ENCODE measurements around the gene GRID2.

GRID2 gene

DNA sequence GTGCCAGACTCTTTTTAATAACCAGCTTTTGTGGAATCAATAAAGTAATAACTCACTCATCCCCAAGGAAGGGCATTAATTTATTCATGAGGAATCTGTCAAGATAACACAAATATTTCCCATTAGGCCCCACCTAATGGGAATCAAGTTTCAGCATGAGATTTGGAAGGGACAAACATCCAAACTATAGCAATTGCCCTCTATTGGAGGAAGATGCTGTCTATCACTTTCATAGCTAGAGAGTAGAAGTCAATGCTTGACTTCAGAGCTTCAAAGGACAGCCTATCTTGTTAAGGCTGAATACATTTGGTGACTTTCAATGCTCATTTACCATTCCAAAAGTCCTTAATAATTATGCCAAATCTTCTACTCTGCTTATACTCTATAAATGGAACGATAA is 1439.9 kb downstream of the GRID2 start:
- H3K4me3 Mint-ChIP-seq, result no peak overlapping the region
- no peaks in the 10 kb centered on the region for H3K27me3 Mint-ChIP-seq
- H3K27ac Mint-ChIP-seq, result no peak overlapping the region
- no peaks in the 10 kb centered on the region for H3K36me3 Mint-ChIP-seq
- no peak for ATAC-seq
- peaks cover under 1% of the 10 kb centered on the region for H3K4me1 Mint-ChIP-seq
- peaks cover 3% of the 10 kb centered on the region for H3K9me3 Mint-ChIP-seq

DNA sequence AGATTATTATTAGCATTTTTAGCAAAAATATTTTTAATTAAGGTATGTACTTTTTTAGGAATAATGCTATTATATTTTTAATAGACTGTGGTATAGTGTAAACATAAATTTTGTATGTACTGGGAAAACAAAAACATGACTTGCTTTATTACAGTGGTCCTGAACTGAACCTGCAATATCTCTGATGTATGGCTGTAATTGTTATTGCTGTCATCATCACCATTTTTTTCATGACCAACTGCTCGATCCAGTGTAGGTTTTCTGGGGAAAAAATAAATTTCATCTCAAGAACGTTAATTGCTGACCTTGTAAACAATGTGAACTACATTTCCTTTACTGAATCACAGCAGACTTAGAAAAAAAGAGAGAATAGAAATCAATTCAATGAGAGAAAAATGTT is 1441.2 kb downstream of the GRID2 start:
- ATAC-seq, result no peak
- H3K4me3 Mint-ChIP-seq, result no peak overlapping the region
- no peaks in the 10 kb centered on the region for H3K27me3 Mint-ChIP-seq
- H3K36me3 Mint-ChIP-seq, result no peaks in the 10 kb centered on the region
- H3K4me1 Mint-ChIP-seq, result peaks cover 14% of the 10 kb centered on the region
- H3K9me3 Mint-ChIP-seq, result peaks cover 3% of the 10 kb centered on the region
- no peak overlapping the region for H3K27ac Mint-ChIP-seq

DNA sequence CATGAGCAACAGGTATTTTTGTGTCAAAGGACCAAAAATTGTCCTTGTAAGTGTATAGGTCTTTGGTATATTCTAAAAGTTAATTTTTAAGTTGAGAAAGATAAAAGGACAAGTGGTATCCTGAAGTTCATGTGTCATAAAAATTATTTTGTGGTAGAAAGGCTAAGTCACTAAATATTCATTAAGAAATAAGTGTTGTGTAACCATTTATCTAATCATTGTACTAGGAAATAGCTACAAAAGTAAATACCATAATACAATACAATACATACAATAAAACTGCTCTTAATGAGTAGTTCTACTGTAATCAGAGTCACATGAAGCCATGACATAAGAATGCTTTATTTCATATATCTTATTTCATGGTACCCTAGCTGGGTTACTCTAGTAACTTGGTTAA is 1442.3 kb downstream of the GRID2 start:
- no peak overlapping the region for H3K27ac Mint-ChIP-seq
- no peak overlapping the region for H3K4me3 Mint-ChIP-seq
- no peak for ATAC-seq
- peaks cover 14% of the 10 kb centered on the region for H3K4me1 Mint-ChIP-seq
- peaks cover 3% of the 10 kb centered on the region for H3K9me3 Mint-ChIP-seq
- H3K27me3 Mint-ChIP-seq, result no peaks in the 10 kb centered on the region
- H3K36me3 Mint-ChIP-seq, result no peaks in the 10 kb centered on the region

DNA sequence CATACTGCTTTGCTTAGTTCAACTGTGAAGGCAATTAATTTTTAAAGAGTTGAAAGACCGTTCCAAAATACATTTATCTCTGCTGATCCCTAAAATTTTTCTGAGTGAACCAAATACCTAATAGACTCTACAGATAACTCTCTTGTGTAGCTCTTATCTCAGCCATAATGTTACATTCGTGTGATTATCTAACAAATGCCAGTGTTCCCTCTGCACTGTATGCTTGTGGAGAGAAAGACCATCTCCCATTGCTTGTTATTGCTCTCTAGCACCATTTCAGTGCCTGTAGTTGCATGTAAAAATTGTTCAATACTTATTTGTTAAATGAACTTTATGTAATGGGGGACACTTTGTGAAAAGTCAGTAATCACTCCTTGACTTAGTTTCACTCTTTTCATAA is 1443.5 kb downstream of the GRID2 start:
- peaks cover 14% of the 10 kb centered on the region for H3K4me1 Mint-ChIP-seq
- no peaks in the 10 kb centered on the region for H3K36me3 Mint-ChIP-seq
- no peaks in the 10 kb centered on the region for H3K27me3 Mint-ChIP-seq
- H3K9me3 Mint-ChIP-seq, result peaks cover 3% of the 10 kb centered on the region
- no peak overlapping the region for H3K27ac Mint-ChIP-seq
- no peak overlapping the region for H3K4me3 Mint-ChIP-seq
- no peak for ATAC-seq

DNA sequence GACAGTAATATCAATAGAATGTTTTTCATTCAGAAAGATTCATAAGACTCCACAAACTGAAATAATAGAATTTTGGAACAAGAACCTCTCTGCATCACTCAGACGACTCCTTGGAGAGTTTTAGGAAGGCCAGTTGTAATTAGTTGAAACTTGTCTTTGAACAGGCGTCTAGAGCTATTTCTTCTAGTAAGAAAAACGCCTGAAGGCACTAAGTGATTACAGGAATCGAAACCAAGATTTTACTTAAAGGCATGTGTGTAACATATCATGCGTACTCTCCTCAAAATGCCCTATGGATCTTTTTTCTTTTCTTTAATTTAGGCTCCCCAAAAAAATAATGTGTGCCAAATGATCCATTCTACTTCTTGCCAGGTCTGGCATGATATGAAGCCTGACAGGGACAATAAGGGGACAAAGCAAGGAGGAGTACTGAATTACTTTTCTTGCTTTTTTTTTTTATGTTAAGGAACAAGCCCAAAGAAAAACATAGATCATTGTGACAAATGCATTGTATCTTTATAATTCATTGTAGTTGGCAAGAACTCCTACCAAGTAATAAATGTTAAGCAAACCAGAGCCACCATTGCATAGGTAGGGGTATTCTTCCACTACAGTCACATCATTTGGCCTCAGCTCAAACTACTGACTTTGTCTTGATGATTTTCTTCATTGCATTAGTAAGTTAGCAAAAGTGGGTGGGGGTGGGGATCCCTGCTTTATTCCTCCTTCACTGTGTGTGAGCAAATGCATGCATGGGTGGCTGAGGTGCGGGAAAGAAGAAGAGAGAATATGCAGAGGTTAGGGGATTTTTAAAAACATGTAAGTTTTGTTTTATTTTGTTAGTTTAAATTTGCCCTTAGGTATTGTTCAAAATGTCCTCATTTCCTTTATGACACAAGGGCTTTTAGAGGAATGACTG is 1444.9 kb downstream of the GRID2 start:
- ATAC-seq, result peak; percentile 61
- H3K4me1 Mint-ChIP-seq, result peaks cover 14% of the 10 kb centered on the region
- no peaks in the 10 kb centered on the region for H3K36me3 Mint-ChIP-seq
- no peaks in the 10 kb centered on the region for H3K27me3 Mint-ChIP-seq
- H3K9me3 Mint-ChIP-seq, result peaks cover 3% of the 10 kb centered on the region
- H3K4me3 Mint-ChIP-seq, result peak overlapping the region; percentile 61
- peak overlapping the region; percentile 83 for H3K27ac Mint-ChIP-seq

DNA sequence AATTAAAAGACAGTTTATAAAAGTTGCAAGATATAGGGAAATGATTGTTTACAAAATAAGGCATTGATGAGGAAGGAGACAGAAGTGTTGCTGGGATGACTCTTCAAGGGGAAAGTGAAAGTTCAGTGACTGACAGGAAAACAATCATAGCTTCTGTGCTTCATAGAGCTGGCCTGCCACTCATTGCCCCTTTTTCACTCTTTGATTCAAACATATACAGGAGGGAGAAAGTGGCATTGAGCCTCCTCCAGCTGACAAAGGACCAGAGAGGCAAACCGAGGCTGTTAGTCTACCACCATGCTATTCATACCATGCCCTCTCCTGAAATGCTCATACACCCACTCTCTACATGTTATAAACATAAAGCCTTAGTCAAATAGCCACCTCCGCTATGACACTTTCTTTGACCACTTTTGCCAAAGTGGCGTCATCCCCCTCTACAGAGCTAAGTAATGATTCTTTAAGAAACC is 1445.6 kb downstream of the GRID2 start:
- no peaks in the 10 kb centered on the region for H3K36me3 Mint-ChIP-seq

DNA sequence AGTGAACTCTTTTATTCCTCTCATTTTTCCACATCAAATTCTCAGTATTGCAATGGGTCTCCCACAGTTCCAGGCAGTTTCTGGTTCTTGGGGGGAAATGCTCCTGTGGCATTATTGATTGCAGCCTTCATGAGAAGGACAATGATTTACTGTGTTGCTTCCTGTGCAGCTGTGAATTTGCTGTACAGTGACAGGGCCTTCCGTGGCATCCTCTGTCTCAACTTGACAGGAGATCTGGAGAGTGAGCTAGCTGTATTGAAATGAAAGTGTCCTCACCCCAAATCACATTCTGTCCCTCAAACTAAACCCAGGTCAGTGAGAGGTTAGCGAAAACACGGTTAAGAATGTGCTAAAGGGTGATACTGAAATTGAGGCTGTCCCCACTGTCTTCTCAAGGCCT is 1447.6 kb downstream of the GRID2 start:
- H3K4me3 Mint-ChIP-seq, result no peak overlapping the region
- H3K4me1 Mint-ChIP-seq, result peaks cover 14% of the 10 kb centered on the region
- H3K9me3 Mint-ChIP-seq, result no peaks in the 10 kb centered on the region
- no peak overlapping the region for H3K27ac Mint-ChIP-seq
- H3K27me3 Mint-ChIP-seq, result no peaks in the 10 kb centered on the region
- no peaks in the 10 kb centered on the region for H3K36me3 Mint-ChIP-seq
- ATAC-seq, result no peak

More for the DNA sequence above, 1445.6 kb downstream of the GRID2 start:
- ATAC-seq, result peak; percentile 74
- peaks cover 14% of the 10 kb centered on the region for H3K4me1 Mint-ChIP-seq
- peaks cover 1% of the 10 kb centered on the region for H3K9me3 Mint-ChIP-seq
- H3K27ac Mint-ChIP-seq, result peak overlapping the region; percentile 83
- no peaks in the 10 kb centered on the region for H3K27me3 Mint-ChIP-seq
- H3K4me3 Mint-ChIP-seq, result peak overlapping the region; percentile 61

DNA sequence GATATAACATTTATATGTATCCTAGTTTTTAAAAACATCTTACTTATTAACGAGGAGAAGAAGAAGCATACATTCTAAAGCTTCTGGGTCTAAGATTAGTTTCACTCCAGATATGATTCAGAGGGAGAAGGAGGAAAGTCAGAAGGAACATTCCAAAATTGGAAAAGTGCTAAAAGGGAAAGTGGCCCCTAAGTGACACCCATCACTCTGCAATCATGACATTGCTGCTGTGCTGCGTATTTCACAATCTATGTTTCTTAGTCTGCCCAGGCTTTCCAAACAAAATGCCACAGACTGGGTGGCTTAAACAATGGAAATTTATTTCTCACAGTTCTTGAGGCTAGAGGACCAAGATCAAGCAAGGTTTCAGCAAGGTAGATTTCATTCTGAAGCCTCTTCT is 1452.3 kb downstream of the GRID2 start:
- no peaks in the 10 kb centered on the region for H3K9me3 Mint-ChIP-seq
- no peak overlapping the region for H3K4me3 Mint-ChIP-seq
- H3K36me3 Mint-ChIP-seq, result no peaks in the 10 kb centered on the region
- no peaks in the 10 kb centered on the region for H3K4me1 Mint-ChIP-seq
- H3K27ac Mint-ChIP-seq, result no peak overlapping the region
- ATAC-seq, result no peak
- H3K27me3 Mint-ChIP-seq, result no peaks in the 10 kb centered on the region

DNA sequence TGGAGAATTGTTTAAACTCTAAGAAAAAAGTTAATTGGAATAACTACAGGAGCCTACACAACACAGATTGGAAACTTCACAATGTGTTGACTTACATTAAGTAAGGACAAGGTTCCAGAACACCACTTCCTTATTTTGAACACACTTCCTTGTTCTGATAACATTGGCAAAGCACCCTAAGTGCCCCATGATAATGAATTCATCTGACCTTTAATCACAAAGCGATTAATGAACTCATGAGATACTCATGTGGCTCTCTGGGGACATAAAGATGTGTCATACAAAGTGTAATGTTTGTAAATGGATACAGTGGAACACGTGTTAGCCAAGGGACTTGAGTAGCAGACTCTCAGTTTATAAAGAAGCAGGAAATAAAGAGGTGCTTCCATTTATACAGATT is 1455.7 kb downstream of the GRID2 start:
- Mint-ChIP-seq H3K27me3 (no peaks in the 10 kb centered on the region), H3K4me3 (no peak overlapping the region), H3K9me3 (no peaks in the 10 kb centered on the region), H3K27ac (no peak overlapping the region), H3K36me3 (no peaks in the 10 kb centered on the region), H3K4me1 (no peaks in the 10 kb centered on the region)
- peak; percentile 59 for ATAC-seq

DNA sequence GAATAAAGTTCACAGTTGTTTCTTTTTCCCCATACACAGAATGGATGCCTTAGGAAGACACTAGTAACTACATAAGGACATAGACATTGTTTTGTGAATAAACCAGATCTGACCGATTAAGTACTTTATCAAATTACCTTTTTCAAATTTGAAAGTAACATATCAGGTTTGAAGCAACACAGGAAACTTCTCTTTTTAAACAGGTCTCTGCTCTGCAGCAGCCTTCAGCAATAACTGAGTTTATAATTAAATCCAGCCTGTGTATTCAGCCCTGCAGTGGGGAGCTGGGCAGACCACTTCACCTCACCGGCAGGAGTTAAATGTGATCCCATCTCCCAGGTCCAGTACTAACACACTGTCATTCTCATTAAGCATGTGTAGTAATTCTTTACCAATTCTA is 1456.5 kb downstream of the GRID2 start:
- ATAC-seq, result no peak
- no peaks in the 10 kb centered on the region for H3K27me3 Mint-ChIP-seq
- H3K4me3 Mint-ChIP-seq, result no peak overlapping the region
- H3K9me3 Mint-ChIP-seq, result no peaks in the 10 kb centered on the region
- no peaks in the 10 kb centered on the region for H3K4me1 Mint-ChIP-seq
- no peak overlapping the region for H3K27ac Mint-ChIP-seq
- H3K36me3 Mint-ChIP-seq, result no peaks in the 10 kb centered on the region

DNA sequence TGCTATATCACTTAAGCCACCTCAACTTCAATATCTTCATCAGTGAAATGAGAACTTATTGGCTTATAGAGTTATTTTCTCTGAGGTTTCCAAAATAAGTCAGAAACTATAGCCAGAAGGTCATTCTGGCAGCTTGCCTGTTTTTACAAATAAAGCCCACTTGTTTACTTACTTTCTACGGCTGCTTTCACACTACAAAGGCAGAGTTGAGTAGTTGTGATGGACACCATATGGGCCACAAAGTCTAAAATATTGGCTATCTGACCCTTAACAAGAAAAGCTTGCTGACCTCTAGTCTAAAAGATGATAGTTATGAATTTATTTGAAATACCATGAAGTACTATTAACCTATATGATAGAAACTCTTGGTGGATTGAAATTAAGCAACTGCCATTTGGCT is 1457.5 kb downstream of the GRID2 start:
- Mint-ChIP-seq H3K27me3 (no peaks in the 10 kb centered on the region), H3K9me3 (no peaks in the 10 kb centered on the region), H3K4me3 (no peak overlapping the region), H3K4me1 (no peaks in the 10 kb centered on the region), H3K36me3 (no peaks in the 10 kb centered on the region), H3K27ac (no peak overlapping the region)
- no peak for ATAC-seq

DNA sequence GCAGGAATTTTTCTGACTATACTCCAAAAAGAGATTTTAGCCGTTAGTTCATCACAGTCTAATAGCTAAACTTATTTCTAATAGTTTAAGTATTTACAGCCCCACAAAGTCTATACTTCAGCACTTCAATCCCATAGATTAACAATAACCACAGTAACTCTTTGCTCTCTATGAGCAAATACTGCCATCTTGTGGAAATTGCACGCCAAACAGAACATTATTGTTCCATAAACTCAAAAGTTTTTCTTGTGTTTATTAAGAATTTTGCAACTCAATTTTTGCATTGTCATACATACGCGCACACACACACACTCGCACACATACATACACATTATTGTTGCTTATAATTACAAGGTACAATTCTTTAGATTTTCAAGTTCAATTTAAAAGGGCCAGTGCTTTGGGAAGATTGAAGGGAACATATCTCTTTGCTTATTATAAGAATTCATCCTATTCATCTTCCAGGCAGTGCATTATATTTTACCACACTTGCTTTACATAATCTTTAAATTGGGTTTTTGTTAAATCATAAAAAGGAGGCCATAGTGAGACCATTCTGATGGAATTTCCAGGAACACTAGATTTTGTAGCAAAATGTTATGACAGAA is 1461.0 kb downstream of the GRID2 start:
- H3K4me3 Mint-ChIP-seq, result no peak overlapping the region
- ATAC-seq, result no peak
- H3K36me3 Mint-ChIP-seq, result no peaks in the 10 kb centered on the region
- no peaks in the 10 kb centered on the region for H3K27me3 Mint-ChIP-seq
- no peaks in the 10 kb centered on the region for H3K9me3 Mint-ChIP-seq
- H3K4me1 Mint-ChIP-seq, result no peaks in the 10 kb centered on the region
- H3K27ac Mint-ChIP-seq, result no peak overlapping the region

DNA sequence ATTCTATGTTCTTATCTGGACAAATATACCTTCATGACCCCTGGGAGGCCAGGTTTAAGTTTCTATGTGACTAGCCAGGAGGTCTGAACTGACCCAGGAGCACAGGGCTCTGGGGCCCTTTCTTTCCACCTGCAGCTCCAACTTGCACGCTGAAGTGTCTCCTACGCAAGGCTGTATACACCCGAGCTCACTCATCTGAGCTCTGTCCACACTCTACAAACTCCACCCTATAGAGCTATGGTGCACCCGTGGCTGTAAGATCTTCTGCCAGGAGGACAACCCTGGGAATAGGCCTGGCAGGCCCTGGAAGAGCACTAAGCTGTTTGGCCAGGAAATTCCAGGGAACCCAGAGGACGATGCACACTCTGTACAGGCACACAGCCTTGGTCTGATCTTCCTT is 1464.2 kb downstream of the GRID2 start:
- H3K27ac Mint-ChIP-seq, result no peak overlapping the region
- no peaks in the 10 kb centered on the region for H3K36me3 Mint-ChIP-seq
- H3K4me3 Mint-ChIP-seq, result no peak overlapping the region
- H3K9me3 Mint-ChIP-seq, result no peaks in the 10 kb centered on the region
- ATAC-seq, result peak; percentile 47
- H3K4me1 Mint-ChIP-seq, result no peaks in the 10 kb centered on the region
- no peaks in the 10 kb centered on the region for H3K27me3 Mint-ChIP-seq

DNA sequence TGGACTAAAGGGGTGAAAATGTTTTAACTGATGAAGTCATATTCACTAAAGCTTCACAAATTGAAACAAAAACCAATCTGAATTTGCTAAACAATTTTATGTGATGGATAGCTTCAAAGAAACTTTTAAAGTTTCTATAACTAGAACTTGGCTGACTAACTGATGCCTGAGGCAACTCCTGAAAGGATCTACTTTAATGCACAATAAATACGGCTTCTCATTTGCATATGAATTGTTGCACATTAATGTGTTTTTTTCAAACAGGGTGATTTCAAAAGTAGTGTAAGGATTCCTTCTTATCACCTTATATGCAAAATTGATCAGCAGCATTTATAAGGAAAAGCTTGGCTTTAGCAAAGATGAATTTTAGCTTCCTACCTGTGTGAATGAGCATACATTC is 1466.4 kb downstream of the GRID2 start:
- H3K4me3 Mint-ChIP-seq, result no peak overlapping the region
- H3K27me3 Mint-ChIP-seq, result no peaks in the 10 kb centered on the region
- H3K4me1 Mint-ChIP-seq, result no peaks in the 10 kb centered on the region
- H3K27ac Mint-ChIP-seq, result no peak overlapping the region
- no peaks in the 10 kb centered on the region for H3K9me3 Mint-ChIP-seq
- ATAC-seq, result no peak
- H3K36me3 Mint-ChIP-seq, result no peaks in the 10 kb centered on the region

DNA sequence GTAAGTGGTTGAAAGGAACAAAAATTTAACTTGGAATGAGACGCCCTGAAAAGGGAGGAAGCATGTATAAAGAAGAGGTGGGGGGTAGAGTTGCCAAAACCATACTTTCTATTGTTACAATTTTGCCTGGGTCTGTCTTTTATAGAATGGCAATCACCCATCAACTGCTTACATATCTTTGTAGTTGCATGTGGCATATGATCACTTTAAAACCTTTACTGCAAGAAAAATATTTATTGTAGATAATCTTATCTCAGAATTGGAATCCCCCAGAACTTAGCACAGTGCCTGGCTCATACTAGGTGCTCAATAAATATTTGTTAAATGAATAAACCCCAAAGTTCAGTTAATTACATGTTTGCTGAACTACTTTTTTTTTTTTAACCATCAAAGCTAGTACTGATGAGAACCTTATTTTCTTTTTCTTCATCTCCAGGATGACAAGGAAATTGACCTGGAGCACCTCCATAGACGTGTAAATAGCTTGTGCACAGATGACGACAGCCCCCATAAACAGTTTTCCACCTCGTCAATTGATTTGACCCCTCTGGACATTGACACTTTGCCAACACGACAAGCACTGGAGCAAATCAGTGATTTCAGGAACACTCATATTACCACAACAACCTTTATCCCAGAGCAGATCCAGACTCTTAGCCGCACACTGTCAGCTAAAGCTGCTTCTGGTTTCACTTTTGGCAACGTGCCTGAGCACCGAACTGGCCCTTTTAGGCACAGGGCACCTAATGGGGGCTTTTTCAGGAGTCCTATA is 1468.1 kb downstream of the GRID2 start:
- Mint-ChIP-seq H3K9me3 (no peaks in the 10 kb centered on the region), H3K36me3 (no peaks in the 10 kb centered on the region), H3K27ac (no peak overlapping the region), H3K4me1 (no peaks in the 10 kb centered on the region), H3K27me3 (no peaks in the 10 kb centered on the region), H3K4me3 (no peak overlapping the region)
- no peak for ATAC-seq

Measured in stimulated activated memory B cell treated with anti-CD40 and anti-IgM and Interleukin-4, amounts not matched to agents 10 μg/mL and 1 μg/mL and 100 μg/mL, for 72 hours (primary cell).